HG03571 (cell line): ENCODE measurements around the gene TSSK2.
"Not testable (repeated sequence)": the region's sequence is repeated elsewhere in the genome, so short reads cannot be mapped to it uniquely, and the experiment has no call there.

Experiments
- ATAC-seq: cut with Tn5 transposase; IDR thresholded peaks from one replicate; pipeline ENCODE4 v1.9.1; 2021; ENCODE audit not compliant: unreplicated experiment

Gene TSSK2

GRCh38 chr22:19130959-19131684 is at the start of gene TSSK2:
TSSK2 (plus strand) TSS chr22:19131308; CDS start chr22:19131400, 92 bp downstream.
- ATAC-seq = no peak

- no peak for ATAC-seq
Measured at GRCh38 chr22:19081351-19081750, 49.8 kb upstream of the TSSK2 start.

- no peak for ATAC-seq
Measured at GRCh38 chr22:19082101-19082500, 49.0 kb upstream of the TSSK2 start.

GRCh38 chr22:19082793-19083192 is 48.3 kb upstream of the TSSK2 start:
- no peak for ATAC-seq

- ATAC-seq = not testable (repeated sequence)
Measured at GRCh38 chr22:19084126-19084525, 47.0 kb upstream of the TSSK2 start.

- ATAC-seq = not testable (repeated sequence)
Measured at GRCh38 chr22:19084586-19084985, 46.5 kb upstream of the TSSK2 start.

GRCh38 chr22:19085233-19085718 is 45.8 kb upstream of the TSSK2 start:
- no peak for ATAC-seq

- no peak for ATAC-seq
Measured at GRCh38 chr22:19086417-19086816, 44.7 kb upstream of the TSSK2 start.

- ATAC-seq = no peak
Measured at GRCh38 chr22:19086896-19087295, 44.2 kb upstream of the TSSK2 start.

- ATAC-seq = no peak
Measured at GRCh38 chr22:19088866-19089595, 42.1 kb upstream of the TSSK2 start.

GRCh38 chr22:19090183-19090582 is 40.9 kb upstream of the TSSK2 start:
- no peak for ATAC-seq

GRCh38 chr22:19090586-19091127 is 40.5 kb upstream of the TSSK2 start:
- ATAC-seq = no peak

GRCh38 chr22:19092725-19093124 is 38.4 kb upstream of the TSSK2 start:
- no peak for ATAC-seq

GRCh38 chr22:19094393-19094997 is 36.6 kb upstream of the TSSK2 start:
- no peak for ATAC-seq

GRCh38 chr22:19096555-19096954 is 34.6 kb upstream of the TSSK2 start:
- ATAC-seq = no peak

GRCh38 chr22:19097518-19097917 is 33.6 kb upstream of the TSSK2 start:
- no peak for ATAC-seq

- no peak for ATAC-seq
Measured at GRCh38 chr22:19098157-19098556, 33.0 kb upstream of the TSSK2 start.

- no peak for ATAC-seq
Measured at GRCh38 chr22:19103880-19104821, 27.0 kb upstream of the TSSK2 start.

- ATAC-seq = no peak
Measured at GRCh38 chr22:19105456-19105855, 25.7 kb upstream of the TSSK2 start.
